Activated CD8-positive, alpha-beta T cell treated with anti-CD3 and anti-CD28 coated beads, Interleukin-2, amount 10 ng/mL, durations not matched to agents 7 days and 5 days (primary cell): ENCODE data around the gene CERS6. TPM values are rescaled to one million over a fixed set of nuclear protein-coding genes. Genes with fewer than 3 reads are reported as not detected.

Source experiments
- ATAC-seq: fragments of 150-1000 bp; cut with Tn5 transposase; one replicate; pipeline ENCODE4 v1.10.0; 2021; ENCODE audit warnings: moderate library complexity
- CTCF ChIA-PET: fragments of 350-600 bp; sonication (Branson Sonifier 250); formaldehyde crosslinking; loops from one replicate; lab custom pipeline; 2021; ENCODE audit warnings: antibody characterized with exemption; lab: Charles Lee
- POLR2A ChIA-PET: fragments of 350-600 bp; sonication (Branson Sonifier 250); formaldehyde crosslinking; loops from one replicate; lab custom pipeline; 2021; ENCODE audit warnings: antibody characterized with exemption; lab: Charles Lee
- DNase-seq: peaks from one replicate; pipeline ENCODE4 v3.0.0-alpha.2; 2020
- H3K27ac Mint-ChIP-seq: one replicate; pipeline ENCODE4 v1.8.0; 2021; ENCODE audit warnings: mild to moderate bottlenecking, mixed read lengths
- H3K27me3 Mint-ChIP-seq: one replicate; pipeline ENCODE4 v1.8.0; 2021; ENCODE audit warnings: low read depth, mixed read lengths
- H3K36me3 Mint-ChIP-seq: one replicate; pipeline ENCODE4 v1.8.0; 2021; ENCODE audit warnings: low read depth, mixed read lengths
- H3K4me1 Mint-ChIP-seq: one replicate; pipeline ENCODE4 v1.8.0; 2021; ENCODE audit warnings: low read depth, mixed read lengths
- H3K4me3 Mint-ChIP-seq: one replicate; pipeline ENCODE4 v1.8.0; 2021; ENCODE audit warnings: mild to moderate bottlenecking, mixed read lengths
- H3K9me3 Mint-ChIP-seq: one replicate; pipeline ENCODE4 v1.8.0; 2022; ENCODE audit warnings: mixed read lengths; ENCODE audit not compliant: insufficient read depth
- total RNA-seq, 2 experiments: library from RNA; stranded (reverse); gene quantifications; one replicate each; pipeline ENCODE4 v1.2.3, GENCODE V29; 2021

The CERS6 gene
- total RNA-seq, 2 experiments from 2014 or later: 13.1 to 14.5 TPM

DNA sequence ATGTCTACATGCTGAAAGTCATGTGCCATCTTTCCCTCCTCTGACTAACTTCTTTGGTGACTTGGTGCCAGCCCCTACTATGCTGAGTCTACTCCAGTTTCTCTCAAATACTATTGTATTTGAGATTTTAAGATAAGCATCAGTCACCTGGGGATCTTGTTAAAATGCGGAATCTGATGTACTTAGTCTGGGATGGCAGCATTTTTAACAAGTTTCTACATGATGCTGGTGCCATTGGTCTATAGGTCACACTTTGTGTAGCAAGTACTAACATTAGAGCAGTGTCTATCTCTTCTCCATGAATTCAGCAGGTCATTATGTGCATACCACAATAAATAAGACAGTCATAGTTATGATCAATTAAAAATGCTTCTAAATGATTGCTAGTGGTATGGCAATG lies 106.9 kb downstream of the CERS6 start:
- H3K27me3 Mint-ChIP-seq: no peaks in the 10 kb centered on the region
- POLR2A ChIA-PET: no interaction called here

DNA sequence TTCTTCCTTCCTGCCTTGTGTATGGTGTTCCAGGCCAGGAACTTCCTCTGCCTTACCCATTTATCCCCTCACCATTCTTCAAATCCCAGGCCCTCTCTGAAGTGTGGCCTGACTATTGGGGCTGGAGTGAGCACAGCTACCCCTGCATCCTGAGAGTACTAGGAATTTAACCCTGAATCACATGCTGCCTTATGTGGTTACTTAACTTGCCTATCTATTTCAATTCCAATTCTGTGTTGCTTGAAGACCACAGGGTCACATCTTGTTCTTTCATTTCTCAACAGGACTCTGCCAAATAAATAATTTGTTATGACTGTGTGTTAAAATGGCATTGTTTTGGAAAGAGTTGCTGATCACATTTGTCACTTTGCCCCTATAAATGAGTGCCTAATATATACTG lies 108.6 kb downstream of the CERS6 start:
- no peaks in the 10 kb centered on the region for H3K27me3 Mint-ChIP-seq
- POLR2A ChIA-PET: no interaction called here
- peaks cover 10% of the 10 kb centered on the region for H3K4me1 Mint-ChIP-seq
- DNase-seq: no peak
- H3K36me3 Mint-ChIP-seq: peaks cover 46% of the 10 kb centered on the region
- CTCF ChIA-PET: no interaction called here
- no peak overlapping the region for H3K27ac Mint-ChIP-seq
- no peak for ATAC-seq
- H3K9me3 Mint-ChIP-seq: no peaks in the 10 kb centered on the region
- H3K4me3 Mint-ChIP-seq: no peak overlapping the region

More for the DNA sequence above, 106.9 kb downstream of the CERS6 start:
- Mint-ChIP-seq H3K36me3 (peaks cover 51% of the 10 kb centered on the region), H3K9me3 (no peaks in the 10 kb centered on the region), H3K4me1 (peaks cover 12% of the 10 kb centered on the region), H3K27ac (no peak overlapping the region), H3K4me3 (no peak overlapping the region)
- no peak for ATAC-seq
- CTCF ChIA-PET: no interaction called here
- no peak for DNase-seq

DNA sequence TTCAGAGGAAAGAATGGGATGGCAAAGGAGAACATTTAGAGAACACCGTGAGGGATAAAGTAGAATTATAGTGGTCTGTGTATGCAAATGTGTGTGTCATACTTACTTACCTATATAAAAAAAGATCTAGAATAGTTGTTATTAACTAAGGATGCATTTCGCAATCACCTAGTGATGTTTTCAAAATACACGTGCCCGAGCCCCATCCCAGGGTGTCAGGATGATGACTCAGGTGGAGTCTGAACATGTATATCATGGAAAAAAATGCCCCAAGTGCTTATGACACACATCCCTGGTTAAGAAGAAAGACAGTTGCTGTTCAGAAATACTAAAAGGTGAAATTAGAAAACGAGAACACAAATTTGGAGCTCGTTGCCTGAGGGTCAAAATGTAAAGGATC lies 109.0 kb downstream of the CERS6 start:
- ATAC-seq: no peak
- Mint-ChIP-seq H3K27me3 (no peaks in the 10 kb centered on the region), H3K36me3 (peaks cover 43% of the 10 kb centered on the region), H3K27ac (no peak overlapping the region), H3K4me3 (no peak overlapping the region), H3K9me3 (no peaks in the 10 kb centered on the region), H3K4me1 (peaks cover 10% of the 10 kb centered on the region)
- POLR2A ChIA-PET: no interaction called here
- no peak for DNase-seq
- CTCF ChIA-PET: no interaction called here

DNA sequence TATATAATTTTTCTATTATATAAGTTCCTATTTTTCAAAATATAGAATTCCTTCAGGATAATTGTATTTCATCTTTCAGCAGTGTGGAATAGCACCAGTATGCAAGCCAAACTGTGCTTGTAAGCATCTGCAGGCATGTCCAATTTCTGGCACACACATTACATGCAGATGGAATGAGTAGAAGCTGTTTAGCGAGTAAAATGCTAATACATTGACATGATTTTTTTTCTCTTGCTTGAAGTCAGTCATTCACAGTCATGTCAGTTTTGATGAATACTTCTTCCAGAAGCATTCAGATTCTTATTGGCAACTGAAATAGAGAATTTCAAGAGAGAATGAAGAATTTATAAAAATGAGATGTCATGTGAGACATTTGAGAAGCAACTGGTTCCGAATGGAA lies 109.4 kb downstream of the CERS6 start:
- no peak overlapping the region for H3K27ac Mint-ChIP-seq
- peaks cover 10% of the 10 kb centered on the region for H3K4me1 Mint-ChIP-seq
- ATAC-seq (no peak), DNase-seq (no peak)
- peaks cover 39% of the 10 kb centered on the region for H3K36me3 Mint-ChIP-seq
- no peak overlapping the region for H3K4me3 Mint-ChIP-seq
- no peaks in the 10 kb centered on the region for H3K27me3 Mint-ChIP-seq
- H3K9me3 Mint-ChIP-seq: no peaks in the 10 kb centered on the region
- CTCF ChIA-PET: no interaction called here
- POLR2A ChIA-PET: no interaction called here

DNA sequence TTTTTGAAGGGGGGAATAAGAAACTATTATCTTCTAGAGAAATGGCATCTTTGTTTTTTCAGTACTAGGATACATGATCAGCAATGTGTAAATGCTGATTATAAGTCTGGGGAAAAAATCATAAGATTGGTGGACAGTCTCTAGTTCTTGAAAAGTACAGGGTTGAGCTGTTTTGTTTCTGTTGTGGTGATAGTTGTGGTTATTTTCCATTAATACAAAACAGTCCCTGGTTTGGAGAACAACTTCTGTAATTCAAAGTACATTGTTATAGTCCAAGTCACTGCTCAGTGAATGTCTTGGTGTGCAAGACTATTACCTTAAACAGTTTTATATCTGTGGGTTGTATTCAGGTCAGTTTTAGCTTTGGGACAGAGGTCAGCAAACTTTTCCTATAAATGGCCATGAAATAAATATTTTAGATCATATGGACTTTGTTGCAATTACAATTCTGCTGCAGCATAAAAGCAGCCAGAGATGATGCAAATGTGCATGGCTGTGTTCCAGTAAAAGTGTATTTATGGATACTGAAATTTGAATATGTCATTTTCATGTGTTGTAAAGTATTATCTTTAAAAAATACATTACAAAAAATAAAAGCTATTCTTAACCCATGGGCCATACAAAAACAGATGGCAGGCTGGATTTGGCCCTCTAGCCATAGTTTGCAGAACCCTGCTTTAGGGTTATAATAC lies 111.0 kb downstream of the CERS6 start:
- Mint-ChIP-seq H3K9me3 (no peaks in the 10 kb centered on the region), H3K27ac (no peak overlapping the region), H3K36me3 (peaks cover 24% of the 10 kb centered on the region), H3K4me1 (peaks cover 10% of the 10 kb centered on the region), H3K27me3 (no peaks in the 10 kb centered on the region), H3K4me3 (no peak overlapping the region)
- ATAC-seq (no peak), DNase-seq (no peak)
- POLR2A ChIA-PET: no interaction called here
- CTCF ChIA-PET: interaction anchor here (1.2 kb wide), 1 partner anchor 221 kb away, joined by 3 read pairs; no protein-coding TSS in a partner anchor

DNA sequence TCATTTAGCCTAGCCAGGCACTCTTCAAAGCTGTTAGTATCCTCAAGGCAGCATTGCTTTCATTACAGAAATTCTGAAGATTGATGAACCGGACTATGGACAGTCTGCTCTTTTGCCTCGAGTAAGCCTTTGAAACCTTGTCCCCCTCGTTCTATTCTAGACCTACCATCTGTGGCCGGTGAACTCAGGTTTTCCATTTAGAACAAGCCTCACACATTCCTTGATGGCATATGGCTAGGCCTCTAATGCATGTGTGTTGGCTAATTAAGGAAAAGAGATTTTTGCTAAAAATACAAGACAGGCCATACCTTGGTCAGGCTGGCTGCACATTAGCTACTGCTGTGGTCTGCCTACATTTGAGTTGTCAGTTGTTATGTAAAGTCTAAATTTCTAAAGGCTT lies 111.8 kb downstream of the CERS6 start:
- CTCF ChIA-PET: no interaction called here
- no peaks in the 10 kb centered on the region for H3K27me3 Mint-ChIP-seq
- peaks cover 19% of the 10 kb centered on the region for H3K36me3 Mint-ChIP-seq
- no peak for DNase-seq
- no peaks in the 10 kb centered on the region for H3K9me3 Mint-ChIP-seq
- H3K4me1 Mint-ChIP-seq: peaks cover 10% of the 10 kb centered on the region
- no peak overlapping the region for H3K4me3 Mint-ChIP-seq
- no peak overlapping the region for H3K27ac Mint-ChIP-seq
- POLR2A ChIA-PET: no interaction called here
- ATAC-seq: no peak

DNA sequence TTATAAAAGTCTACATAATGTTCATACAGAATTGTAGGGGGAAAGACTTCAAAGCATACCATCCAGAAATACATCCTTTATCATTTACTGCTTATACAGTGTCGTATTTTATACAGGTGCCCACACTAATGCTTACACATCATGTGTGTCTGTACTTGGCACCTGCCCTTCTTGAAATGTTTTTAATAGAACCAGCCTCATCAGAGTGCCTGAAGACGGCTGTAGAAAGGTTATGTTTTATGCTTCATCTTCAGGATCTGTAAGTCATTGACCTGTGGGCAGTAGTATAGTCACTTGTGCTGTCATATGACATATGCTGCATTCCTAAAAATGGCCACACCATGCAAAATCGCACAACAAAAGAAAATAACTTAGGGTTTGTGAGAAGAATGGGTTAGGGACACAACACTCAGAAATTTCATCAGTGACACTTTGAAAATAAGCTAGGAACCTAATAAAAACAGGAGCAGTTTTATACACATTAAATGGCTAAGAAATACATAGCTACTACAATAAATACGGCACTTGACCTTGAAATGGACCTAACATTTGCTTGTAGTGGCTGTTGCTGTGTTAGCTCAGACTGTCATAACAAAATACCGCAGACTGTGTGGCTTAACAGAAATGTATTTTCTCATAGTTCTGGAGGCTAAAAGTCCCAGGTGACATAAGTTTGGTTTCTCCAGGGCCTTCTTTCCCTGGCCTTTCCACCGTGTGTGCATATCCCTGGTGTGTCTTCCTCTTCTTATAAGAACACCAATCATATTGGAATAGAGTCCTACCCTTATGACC lies 112.6 kb downstream of the CERS6 start:
- Mint-ChIP-seq H3K27ac (no peak overlapping the region), H3K36me3 (peaks cover 15% of the 10 kb centered on the region), H3K4me1 (peaks cover 10% of the 10 kb centered on the region), H3K4me3 (no peak overlapping the region), H3K9me3 (no peaks in the 10 kb centered on the region), H3K27me3 (no peaks in the 10 kb centered on the region)
- DNase-seq (no peak), ATAC-seq (no peak)
- POLR2A ChIA-PET: no interaction called here
- CTCF ChIA-PET: no interaction called here

DNA sequence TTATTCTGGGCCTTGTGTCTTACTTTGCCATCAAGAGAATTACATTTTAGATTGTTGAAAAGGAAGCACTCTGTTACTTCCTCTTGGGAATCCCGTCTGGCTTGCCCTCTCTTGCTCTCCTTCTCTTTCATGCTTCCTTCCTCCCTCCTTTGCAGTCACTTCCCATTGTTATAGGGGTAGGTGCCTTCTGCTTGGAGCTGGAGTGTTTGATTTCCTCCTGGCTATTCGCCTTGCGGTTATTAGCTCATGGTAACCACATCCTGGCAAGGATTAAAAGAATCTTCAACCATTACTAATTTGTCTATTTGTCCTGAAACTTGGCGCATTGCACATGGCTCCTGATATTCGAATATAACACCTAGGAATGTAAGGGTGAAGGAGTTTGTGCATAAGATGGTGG lies 115.0 kb downstream of the CERS6 start:
- Mint-ChIP-seq H3K27me3 (no peaks in the 10 kb centered on the region), H3K4me1 (peaks cover 6% of the 10 kb centered on the region), H3K9me3 (no peaks in the 10 kb centered on the region), H3K36me3 (peaks cover 14% of the 10 kb centered on the region), H3K27ac (no peak overlapping the region), H3K4me3 (no peak overlapping the region)
- POLR2A ChIA-PET: no interaction called here
- CTCF ChIA-PET: no interaction called here
- DNase-seq (no peak), ATAC-seq (no peak)

DNA sequence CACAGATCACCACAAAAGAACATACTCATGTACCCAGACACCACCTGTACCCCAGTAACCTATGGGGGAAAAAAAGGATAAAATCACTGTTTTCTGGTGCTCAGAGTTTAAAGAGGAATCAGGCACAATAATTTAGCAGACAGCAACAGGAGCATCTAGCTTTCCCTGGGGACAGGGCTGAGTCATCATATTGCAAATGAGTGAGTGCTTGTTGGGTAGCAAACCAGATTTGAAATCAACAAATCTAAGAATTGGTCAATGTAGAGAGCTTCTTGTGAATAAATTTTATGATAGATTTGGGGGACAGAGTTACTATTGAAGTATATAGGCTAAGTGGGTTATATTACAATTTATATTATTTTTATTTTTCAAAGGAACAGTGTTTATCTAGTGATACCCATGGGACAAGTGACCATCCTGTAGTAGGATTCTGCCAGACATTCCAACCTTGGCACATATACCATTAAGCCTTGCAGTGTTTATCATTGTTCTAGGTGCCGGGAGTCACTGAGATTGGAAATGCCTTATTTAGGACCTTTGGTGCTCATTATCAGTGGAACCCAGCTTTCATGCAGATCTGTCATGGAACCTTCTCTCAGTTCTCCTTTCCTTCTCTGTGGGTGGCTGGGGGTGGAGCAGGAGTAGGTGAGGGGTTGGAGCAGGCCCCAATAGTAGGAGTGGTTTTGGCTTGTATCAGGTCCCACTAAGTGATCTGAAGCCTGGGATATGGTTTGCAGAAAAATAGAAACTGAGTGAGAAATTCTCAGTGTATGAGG lies 117.2 kb downstream of the CERS6 start:
- ChIA-PET CTCF (no interaction called here), POLR2A (no interaction called here)
- H3K4me1 Mint-ChIP-seq: peaks cover 6% of the 10 kb centered on the region
- ATAC-seq (no peak), DNase-seq (no peak)
- peaks cover 9% of the 10 kb centered on the region for H3K36me3 Mint-ChIP-seq
- H3K27ac Mint-ChIP-seq: no peak overlapping the region
- H3K27me3 Mint-ChIP-seq: no peaks in the 10 kb centered on the region
- no peak overlapping the region for H3K4me3 Mint-ChIP-seq
- H3K9me3 Mint-ChIP-seq: no peaks in the 10 kb centered on the region

DNA sequence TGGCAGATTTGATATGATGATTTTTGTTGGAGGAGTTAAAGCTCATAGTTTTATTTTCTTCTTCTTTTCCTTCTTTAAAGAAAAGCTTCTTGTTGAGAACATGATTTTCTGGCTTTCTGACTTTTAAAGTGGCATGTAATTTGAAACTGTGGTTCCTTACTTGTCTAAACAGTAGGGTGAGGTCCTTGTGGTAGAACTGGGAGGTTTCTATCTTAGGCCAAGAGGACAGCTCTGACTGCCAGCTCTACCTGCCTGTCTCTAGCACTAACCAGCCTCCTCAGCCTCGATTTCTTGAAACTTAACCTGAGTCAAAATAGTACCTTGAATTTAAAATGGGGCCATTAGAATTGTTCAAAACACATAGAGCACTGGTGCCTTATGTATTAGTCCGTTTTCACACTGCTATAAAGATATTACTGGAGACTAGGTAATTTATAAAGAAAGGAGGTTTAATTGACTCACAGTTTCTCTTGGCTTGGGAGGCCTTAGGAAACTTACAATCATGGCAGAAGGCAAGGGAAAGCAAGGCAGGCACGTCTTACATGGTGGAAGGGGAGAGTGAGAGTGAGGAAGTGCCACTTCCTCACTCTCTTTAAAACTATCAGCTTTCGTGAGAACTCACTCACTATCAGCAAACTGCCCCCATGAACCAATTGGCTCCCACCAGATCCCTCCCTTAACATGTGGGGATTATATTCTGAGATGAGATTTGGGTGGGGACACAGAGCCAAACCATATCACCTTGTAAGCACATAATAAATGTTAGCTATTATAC lies 119.0 kb downstream of the CERS6 start:
- no peak for ATAC-seq
- Mint-ChIP-seq H3K27me3 (no peaks in the 10 kb centered on the region), H3K27ac (no peak overlapping the region), H3K4me1 (peaks cover 6% of the 10 kb centered on the region), H3K36me3 (peaks cover 7% of the 10 kb centered on the region), H3K4me3 (no peak overlapping the region), H3K9me3 (no peaks in the 10 kb centered on the region)
- no peak for DNase-seq
- ChIA-PET CTCF (interaction anchor here (1.1 kb wide), 1 partner anchor 143 kb away, joined by 3 read pairs; no protein-coding TSS in a partner anchor), POLR2A (no interaction called here)

DNA sequence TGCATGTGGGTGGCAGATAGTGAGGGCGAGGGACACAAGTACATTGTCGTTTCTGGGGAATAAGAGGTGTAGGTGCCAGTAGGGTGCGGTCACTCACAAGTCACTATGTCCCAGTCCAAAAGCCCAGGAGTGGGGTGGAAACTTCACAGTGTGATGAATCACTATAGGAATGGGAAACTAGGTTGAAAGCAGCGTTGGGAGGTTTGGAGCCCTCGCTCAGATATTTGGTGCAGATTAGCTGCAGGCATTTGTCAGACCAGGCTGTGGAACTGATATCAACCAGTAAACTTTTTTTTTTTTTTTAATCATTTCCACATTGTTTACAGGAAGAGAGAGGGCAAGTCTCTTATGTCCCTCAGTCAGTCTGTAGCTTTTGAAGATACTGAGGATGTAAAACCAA lies 121.8 kb downstream of the CERS6 start:
- ChIA-PET POLR2A (no interaction called here), CTCF (no interaction called here)
- H3K27ac Mint-ChIP-seq: no peak overlapping the region
- H3K36me3 Mint-ChIP-seq: peaks cover 12% of the 10 kb centered on the region
- H3K9me3 Mint-ChIP-seq: no peaks in the 10 kb centered on the region
- DNase-seq (no peak), ATAC-seq (no peak)
- H3K4me3 Mint-ChIP-seq: no peak overlapping the region
- peaks cover 28% of the 10 kb centered on the region for H3K4me1 Mint-ChIP-seq
- no peaks in the 10 kb centered on the region for H3K27me3 Mint-ChIP-seq
